Measurements from ENCODE around the gene CACNB2.
"Not testable (repeated sequence)": the region's sequence is repeated elsewhere in the genome, so short reads cannot be mapped to it uniquely, and the experiment has no call there.

The CACNB2 gene

DNA sequence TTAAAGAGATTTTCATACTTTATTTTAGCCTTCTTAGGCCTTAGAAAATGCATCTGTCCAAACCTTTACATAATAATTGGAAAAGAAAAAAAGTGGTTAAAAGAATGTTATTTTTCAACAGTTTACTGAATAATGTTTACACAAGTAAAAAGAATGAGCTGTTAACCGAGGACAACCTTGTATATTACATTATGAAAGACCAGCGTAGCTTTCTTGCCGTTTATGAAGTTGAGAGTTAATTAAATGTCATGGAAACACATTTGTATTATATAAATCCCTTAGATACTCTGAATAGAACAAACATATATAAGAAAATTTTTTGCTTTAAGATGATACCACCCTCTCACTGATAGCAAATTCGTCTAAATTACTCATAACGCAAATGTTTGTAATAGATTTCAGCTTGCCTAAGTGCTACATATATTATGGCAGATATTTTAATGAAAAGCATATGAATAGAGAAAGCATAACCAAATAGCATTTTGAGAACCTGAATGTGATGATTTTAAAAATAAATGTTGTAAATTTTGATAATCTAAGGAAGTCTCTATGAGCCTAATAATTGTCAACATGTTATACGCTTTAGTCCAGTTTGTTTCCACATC is 9.1 kb downstream of the CACNB2 start:
- DNase-seq: no peak

DNA sequence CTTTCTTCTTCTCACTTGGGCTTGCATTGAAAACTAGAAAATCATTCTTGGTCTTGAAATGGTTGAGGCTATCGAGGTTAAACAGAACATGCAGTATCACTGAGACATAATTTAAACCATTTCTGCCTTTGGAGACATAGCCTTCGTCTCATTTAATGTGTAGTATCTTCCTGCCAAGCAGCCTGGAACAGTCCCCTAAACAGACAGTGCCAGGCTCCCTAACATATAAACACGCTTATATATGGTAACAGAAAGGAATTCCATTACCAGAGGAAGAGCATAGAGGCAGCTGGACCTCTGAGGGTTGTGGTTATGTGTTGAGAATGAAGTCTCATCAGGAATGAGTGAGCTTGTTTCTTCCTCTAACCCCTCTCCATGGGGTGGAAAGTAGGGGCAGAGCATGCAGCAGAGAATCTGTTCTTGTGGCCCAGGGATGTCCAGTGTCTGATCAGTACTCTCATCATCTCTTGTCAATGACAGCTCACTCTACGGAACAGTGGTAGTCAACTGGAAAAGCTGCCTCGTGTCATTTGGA is 11.2 kb downstream of the CACNB2 start:
- no peak for DNase-seq

DNA sequence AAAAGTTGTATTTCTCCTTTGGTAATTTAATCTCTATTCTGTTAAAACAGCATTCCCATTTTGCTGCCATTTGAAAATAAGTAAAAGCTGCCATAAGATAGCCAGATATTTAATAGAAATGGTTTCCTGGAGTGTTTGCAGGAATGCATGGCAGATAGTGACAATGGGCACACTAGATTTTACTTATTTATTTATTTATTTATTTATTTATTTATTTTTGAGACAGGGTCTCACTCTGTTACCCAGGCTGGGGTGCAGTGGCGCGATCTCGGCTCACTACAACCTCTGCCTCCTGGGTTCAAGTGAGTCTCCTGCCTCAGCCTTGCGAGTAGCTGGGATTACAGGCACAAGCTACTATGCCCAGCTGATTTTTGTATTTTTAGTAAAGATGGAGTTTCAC is 13.2 kb downstream of the CACNB2 start:
- not testable (repeated sequence) for DNase-seq

DNA sequence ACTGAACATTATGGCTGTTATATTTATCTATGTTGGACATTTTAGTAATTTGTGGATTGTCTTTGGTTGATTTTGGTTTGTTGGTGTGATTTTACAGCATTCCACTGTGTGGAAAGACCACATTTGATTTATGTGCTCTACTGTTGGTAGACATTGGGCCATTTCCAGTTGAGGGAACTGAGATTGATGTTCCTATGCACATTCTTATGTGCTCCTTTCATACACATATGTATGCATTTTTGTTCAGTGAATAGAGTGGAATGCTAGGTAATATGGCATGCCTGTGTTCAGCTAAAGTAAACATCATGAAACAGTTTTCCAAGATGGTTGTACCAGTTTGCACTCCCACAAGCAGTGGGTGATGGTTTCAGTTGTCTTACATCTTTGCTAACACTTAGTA is 15.1 kb downstream of the CACNB2 start:
- no peak for DNase-seq

DNA sequence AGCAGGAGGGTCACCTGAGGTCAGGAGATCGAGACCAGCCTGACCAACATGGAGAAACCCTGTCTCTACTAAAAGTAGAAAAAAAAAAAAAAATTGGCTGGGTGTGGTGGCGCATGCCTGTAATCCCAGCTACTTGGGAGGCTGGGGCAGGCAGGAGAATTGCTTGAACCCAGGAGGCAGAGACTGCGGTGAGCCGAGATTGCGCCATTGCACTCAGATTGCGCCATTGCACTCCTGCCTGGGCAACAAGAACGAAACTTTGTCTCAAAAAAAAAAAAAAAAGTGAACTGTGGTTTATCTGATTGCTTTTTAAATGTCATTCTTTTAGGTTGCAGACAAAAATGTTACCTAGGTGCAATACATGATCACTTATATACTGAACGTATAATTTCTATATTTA is 16.6 kb downstream of the CACNB2 start:
- DNase-seq: not testable (repeated sequence)

DNA sequence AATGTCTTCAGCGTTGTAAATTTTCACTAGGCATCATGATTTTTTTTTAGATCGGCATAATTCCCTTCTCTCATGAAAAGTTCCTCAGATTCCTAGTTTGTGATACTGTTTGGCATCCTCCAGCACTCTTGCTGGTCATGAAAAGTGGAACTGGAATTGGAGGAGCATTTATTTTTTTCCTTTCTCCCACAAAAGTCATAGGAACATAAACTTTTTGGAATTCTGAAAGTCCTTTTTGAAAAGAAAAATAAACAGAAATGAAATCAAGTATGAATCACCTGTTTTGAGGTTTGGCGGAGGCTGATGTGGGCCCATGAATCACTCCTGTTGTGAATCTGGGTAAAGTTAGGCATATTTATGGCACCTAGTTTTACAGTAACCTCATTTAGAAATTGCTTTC is 17.7 kb downstream of the CACNB2 start:
- no peak for DNase-seq

DNA sequence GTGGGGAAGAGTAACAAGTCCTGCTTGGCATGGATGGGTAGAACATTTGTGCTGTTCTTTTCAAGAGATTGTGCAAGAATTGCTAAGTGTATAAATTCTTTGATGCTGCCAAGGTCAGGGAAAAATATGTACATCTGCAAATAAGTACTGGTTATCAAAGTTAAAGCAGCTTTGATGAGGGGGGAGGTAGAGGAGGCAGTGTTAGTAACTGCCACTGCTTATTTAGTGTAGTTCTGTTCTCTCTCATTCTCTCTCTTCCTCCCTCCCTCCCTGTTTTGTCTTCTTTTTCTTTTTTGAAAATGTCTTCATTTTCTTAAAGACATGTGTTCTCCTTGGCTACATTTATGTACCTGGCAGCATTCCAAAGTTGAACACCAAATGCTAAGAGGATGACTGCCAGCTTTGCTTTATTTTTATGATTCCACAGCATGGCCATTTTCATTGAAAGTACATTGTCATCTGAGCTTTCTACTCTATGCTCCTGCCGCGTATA is 18.6 kb downstream of the CACNB2 start:
- no peak for DNase-seq

DNA sequence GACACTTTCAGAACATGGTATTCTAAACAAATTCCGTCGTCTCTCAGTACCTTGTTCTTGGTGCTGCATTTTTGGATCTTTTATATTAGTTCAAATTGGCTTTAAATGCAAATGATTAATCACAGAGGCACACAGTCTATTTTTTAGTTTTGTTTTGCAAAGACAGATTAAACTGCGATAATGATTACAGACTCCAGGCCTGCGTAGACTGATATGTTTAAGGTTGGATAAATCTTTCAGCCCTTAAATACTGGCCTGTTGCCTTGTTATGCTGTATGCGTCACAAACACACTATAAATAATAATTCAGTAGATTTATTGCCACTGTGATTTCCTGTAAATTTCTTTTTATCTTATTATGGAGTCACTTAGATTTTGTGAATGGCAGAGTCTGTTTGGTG is 19.3 kb downstream of the CACNB2 start:
- no peak for DNase-seq

DNA sequence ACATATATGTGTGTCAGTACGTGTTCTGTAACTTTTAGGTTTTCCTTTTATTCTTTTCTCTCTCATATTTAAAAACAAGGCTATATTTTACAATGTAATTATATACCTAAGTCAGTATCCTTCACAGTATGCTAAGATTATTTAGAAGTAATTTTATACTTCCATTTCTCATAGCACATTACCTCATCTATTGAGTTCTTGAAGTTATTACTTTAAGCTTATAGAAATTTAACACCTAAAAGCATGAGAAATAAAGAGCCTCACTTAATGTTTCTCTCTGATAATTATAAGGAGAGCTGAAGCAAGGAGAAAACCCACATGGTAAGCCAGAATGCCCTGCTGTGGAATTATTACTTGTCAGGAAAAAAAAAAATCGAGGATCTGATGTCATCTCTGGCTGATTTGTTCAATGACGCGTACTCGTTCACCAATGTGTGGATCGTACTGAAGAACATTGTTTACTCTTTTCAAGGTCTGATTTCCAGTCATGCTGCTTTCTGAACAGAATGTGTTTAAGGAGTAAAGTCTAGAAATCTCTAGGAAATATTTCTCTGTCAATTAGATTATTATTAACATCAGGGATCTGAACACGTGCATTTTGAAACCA is 21.9 kb downstream of the CACNB2 start:
- no peak for DNase-seq

DNA sequence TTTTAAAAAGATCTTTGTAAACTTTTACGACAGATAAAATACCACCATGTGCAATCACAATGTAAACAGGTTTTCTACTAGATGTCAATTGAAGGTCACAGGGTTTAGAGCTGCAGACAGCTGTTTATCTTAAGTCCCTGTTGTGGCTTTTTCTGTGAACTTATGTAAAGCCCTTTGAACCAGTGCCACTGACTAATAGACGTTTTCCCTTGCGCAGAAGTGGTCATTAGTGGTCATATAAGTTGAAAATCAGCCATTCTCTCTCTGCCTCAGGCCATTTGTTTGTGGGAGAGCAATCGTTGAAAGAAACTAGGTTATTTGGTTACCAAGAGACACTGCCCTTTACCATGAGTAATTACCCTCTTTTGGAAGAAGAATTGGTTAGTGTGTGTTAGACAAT is 23.9 kb downstream of the CACNB2 start:
- no peak for DNase-seq

DNA sequence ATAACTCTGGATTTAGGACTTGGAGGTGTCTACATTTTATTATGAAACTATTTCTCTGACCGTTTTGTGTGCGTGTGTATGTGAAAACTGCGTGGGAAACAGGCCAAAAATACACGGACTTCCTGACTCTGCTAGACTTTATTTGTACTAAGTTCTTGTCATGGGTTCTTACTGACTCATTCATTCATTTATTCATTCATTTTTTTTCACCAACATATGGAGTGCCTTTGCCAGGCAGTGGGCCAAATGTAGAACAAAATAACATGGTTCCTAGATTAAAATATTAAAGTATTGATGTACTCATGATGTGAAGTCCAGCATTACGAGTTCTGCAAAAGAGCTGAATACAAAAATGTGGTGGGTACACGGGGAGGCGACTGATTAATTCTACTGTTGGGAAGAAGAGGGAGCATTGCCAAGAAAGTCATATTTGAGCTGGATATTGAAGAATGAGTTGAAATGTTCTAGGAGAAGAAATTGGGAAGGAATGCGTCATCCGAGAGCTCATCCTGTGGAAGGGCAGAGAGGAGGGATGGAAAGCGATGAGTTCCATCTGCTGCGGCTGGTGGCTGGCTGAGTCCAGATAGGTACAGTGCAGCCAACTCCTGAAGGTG is 24.6 kb downstream of the CACNB2 start:
- DNase-seq: no peak

DNA sequence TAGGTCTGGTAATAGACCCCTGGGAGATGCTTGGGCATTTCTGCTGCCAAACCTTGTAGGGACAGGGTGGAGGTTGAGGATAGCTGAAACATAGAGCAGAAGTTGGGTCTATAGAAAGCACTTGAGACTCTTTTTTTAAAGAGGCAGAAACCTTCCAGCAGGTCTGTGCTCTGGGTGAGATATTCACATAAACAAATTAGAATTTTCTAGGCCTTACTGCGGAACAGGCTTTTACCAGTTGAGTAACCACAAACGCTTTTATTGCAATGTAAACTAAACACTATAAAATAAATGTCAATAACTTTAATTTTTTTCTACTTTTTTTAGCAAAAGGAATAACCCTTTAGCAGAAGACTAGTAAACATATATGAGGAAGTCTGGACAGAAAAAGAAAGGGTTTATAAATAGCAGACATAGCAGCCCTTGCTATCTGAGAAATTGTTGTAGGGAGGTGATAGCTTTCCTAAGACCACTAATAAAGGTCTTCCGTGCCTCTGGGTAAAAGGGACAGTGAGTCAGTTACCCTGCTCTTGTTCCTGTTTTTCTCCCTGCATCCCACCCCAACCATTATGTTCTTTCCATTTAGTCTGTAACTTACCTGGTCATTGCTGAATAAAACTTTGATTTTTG is 38.7 kb downstream of the CACNB2 start:
- DNase-seq: no peak

DNA sequence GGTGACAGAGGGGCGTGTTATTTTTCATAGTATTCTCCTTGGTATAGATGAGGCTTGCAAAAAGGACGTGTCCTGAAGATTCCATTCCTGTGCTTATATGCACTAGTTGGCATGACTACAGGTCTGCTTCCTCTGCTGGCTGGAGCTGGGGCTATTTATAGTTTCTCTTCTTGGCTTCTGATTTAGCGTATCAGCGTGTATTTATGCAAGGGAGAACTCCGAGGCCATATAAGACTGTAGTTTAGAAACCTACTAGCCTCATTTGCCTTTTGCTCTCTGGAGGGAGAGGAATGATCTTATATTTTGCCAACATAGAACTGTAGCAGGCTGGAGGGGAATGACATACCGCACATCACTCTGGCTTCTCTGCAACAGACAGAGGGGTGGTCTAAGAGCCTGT is 39.7 kb downstream of the CACNB2 start:
- DNase-seq: no peak

DNA sequence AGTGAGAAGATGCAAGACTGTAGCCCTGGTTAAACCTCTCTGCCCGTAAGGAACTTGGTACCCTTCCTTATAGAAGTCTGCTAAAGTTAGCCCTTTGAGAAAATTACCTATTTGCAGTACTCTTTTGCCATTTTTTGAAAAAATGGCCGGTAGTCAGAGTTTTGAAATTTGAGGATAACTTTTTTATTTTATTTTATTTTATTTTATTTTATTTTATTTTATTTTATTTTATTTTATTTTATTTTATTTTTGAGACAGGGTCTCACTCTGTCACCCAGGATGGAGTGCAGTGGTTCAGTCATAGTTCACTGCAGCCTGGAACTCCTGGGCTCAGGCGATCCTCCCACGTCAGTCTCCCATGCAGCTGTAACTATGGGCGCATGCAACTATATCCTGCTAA is 41.2 kb downstream of the CACNB2 start:
- DNase-seq: not testable (repeated sequence)

DNA sequence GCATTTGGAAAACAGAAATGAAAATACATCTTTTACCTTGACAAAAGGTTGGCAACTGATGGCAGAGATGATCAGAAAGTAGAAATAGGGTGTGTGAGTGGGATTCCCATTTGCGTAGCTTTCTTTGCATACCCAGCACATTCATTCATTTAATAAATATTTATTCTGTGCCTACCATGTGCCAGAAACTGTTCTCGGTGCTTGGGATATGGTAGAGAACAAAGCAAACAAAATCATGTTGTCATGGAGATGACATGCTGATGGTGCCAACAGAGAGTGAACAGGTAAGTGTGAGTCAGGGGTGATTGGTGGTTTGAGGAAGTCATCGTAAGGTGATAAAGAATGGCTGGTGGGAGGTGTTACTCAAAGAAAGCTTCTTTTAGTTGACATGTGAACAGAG is 45.4 kb downstream of the CACNB2 start:
- no peak for DNase-seq

DNA sequence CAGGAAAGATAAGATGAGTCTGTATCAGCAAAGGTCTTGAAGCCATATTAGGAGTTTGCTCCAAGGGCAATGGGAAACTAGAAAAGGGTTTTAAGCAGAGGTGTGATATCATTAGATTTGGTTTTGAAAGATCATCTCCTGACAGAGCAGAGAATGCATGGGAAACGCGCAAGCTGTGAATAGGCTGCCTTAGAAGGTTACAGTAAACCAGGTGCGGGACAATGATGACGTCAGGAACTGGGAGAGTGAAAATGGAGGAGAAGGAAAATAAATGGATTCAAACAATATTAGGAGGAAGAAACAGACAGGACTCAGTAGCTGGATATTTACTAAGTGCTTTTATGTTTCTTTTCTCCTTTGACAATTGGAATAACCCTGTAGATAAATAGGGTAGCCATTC is 50.6 kb downstream of the CACNB2 start:
- no peak for DNase-seq

DNA sequence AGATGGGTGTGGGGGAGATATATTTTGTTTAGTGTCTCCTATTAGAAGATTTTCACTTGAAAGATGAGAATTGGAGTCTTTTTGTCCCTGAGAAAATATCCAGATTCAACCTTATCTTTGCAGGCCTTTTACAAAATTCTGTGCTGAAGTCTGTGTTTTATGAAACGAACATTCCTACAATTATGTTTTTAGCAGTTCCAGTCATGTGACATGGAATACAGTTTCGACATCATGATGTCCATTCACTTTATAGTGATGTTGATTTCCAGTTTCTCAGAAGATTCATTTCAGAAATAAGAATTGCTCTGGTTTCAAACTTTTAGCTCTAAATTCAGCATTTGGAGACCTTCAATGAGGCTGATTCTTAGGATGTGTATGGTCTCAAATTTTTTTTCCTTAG is 54.4 kb downstream of the CACNB2 start:
- no peak for DNase-seq

DNA sequence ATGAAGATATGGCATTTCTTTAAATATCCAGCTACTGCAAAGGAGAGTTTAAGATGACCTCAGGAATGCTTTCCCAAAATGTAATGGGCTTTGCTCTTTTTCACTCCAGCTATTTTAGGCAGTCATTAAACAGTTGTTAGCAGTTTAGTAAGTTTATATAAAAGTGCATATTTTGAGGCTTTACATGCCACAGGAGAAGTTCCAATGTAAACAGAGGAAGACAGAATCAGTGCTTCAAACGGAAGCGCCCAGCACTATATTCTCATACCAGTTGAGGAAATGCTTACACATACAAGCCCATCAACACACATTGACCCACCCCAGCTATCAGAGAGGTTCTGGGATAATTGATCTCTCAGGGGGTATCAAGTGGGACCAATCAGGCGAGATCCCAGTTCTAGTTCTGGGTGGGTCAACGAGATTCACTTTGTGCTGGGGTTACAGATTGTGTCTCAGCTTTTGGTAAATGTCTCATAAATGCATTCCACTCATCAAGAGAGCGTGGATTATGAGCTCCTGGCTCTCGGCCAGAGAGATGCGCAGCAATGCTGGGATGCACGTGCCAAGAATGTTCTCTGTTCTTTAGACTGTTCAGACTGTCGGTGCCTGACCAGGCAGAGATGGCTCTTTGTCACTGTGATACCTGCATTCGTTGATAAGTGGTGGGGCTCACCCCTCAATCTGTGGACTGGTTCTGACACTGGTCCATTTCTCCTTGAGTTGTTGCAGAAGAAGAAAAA is 55.0 kb downstream of the CACNB2 start:
- no peak for DNase-seq

DNA sequence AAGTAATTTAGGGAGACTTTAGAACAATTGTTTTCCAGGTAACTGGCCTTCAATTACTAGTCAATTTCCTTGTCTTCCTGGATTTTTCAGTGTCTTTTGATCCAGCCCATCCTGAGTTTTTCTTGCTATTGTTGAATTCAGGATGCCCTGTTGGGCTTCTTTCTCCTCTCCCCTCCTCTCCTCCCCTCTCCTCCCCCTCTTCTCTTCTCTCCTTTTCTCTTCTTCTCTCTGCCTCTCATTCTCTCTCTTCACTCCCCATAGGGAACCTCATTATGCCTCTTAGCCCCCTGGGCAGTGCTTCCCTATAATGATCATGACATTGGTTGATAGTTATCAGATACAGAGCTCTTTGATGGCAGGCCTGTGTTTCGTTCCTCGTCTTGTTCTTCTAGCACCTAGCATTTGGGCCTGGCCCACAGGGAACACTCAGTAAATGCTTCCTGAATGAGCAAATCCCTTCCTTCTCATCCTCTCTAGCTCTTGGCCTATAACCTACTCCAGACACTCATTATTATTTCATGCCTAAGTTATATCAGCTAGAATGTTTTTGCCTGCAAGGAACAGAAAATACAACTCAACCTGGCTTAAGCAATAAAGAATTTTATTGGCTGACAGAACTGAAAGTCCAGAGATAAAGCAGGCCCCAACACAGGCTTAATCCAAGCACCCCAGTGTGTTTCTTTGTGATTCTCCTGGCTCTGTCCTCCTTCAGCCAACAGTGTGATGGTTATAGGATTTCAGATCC is 56.8 kb downstream of the CACNB2 start:
- no peak for DNase-seq

DNA sequence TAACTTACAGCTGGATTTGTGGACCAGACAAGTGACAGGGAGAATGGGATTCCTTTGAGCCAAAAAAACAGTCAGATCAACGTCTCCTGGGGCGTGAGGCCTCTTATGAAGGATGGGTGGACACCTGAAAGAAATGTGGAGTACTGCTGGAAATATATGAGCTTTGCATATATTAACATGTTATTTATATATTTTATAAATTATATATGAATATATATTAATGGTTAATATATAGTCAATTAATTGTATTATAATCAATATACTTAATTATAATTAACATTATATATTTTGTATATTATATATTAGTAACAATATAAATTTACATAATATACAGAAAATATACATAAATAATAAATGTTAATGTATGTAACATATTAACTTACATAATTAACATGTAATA is 57.5 kb downstream of the CACNB2 start:
- no peak for DNase-seq

DNA sequence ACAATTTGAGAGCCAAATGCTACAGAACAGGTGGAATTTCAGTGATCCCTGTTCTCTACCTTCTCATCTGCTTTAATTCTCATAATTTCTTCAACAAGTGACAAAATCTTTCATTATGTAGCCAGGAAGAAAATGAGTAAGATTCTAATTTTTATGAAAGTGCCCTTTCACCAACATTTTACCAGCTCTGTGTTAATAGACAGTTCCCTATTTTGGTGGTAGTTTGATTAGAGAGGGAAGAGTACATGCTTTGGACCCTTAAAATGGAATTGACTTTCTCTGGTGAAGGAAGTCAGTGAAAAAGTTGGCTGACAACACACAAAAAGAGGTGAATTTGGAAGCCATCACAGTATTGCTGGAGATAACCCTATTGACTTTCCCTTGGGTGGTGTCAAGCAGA is 61.7 kb downstream of the CACNB2 start:
- no peak for DNase-seq

DNA sequence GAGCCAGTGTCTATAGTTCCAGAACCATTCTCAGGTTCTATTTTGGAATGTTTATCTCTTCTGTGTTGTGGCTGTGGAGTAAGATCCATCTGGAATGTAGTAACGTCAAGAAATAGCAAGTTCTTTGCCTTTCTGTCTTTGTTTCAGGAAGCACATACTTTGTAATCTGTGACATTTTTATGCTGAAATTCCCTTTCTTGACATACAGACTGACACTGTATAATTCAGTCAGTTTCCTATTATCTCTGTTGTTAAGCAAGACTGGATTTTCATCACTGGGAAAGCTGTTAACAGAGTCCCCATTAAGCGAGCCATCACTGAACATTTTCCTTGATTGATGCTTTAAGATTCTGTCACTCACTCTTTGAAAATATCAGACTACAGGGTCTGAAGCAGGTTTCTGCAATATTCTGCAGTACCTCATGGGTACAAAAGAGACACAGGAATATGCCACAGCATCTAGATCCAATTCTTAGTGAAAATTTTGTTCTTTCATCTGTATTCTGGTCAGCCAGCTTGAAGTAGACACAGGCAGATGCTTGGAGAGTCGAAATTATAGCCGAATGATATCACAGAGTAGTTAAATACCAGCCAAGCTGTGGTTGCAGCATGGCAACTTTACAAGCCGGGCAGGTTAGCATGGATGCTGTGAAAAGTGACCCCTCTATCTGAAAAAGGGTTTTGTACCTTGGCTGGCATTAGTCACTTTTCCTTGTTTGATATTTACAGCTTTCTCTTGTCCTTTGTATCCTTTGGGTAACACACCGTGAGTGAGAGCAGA is 62.6 kb downstream of the CACNB2 start:
- no peak for DNase-seq
